ENCODE data around the gene PAM16. TPM values are rescaled to one million over a fixed set of nuclear protein-coding genes. Genes with fewer than 3 reads are reported as not detected.

The PAM16 gene
- total RNA-seq, 1 experiment from 2014 or later: 80.4 TPM

DNA sequence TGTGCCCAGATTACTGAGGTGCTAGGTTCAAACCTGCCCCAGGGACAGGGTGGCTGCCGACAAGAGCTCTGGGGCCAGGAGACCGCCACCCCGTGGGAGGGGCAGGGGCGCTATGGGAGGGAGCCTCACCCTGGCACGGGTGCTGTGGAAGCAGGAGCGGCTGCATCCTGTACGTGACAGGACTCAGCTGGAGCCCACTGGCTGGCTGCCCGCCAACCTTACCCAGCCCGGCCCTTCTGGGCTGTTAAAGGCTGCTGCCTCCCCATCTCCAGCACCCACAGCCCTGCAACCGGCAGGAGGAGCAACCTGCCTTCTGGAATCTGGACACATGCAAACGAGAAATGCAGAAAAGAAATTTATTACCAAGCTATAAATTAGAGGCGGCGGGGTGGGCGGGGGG is 11.2 kb downstream of the PAM16 start:
- Histone ChIP-seq H3K18ac (ENCODE audit: insufficient read length, low read depth, low read length) (no peak overlapping the region), H3K9me3 (ENCODE audit: control insufficient read depth, low read depth, low read length) (no peaks in the 10 kb centered on the region), H3K9ac (ENCODE audit: extremely low read depth, insufficient read length, low read length) (no peak overlapping the region), H2BK12ac (ENCODE audit: insufficient read length, low read depth, low read length) (no peak overlapping the region), H3K27ac (ENCODE audit: insufficient read length, low read depth, low read length) (no peak overlapping the region), H2AK5ac (ENCODE audit: insufficient read length, low read length) (no peak overlapping the region), H3K79me2 (ENCODE audit: insufficient read depth, low read length) (no peaks in the 10 kb centered on the region), H3K23me2 (ENCODE audit: insufficient read length, low read depth, low read length, poor library complexity, severe bottlenecking) (no peaks in the 10 kb centered on the region), H4K5ac (ENCODE audit: insufficient read length, low read depth, low read length) (no peak overlapping the region), H3K4me2 (ENCODE audit: insufficient read depth, insufficient read length, low read length) (no peak overlapping the region), H3K56ac (ENCODE audit: insufficient read length, low read depth, low read length) (no peak overlapping the region), H4K20me1 (ENCODE audit: control insufficient read depth, insufficient read depth, insufficient read length) (no peaks in the 10 kb centered on the region), H3K27me3 (ENCODE audit: insufficient read depth, low read length) (no peaks in the 10 kb centered on the region), H3K23ac (ENCODE audit: insufficient read length, low read depth, low read length) (no peak overlapping the region), H2BK120ac (ENCODE audit: low read depth, low read length, poor library complexity, severe bottlenecking) (no peak overlapping the region), H3K4ac (ENCODE audit: low read depth, low read length) (no peak overlapping the region), H4K91ac (ENCODE audit: insufficient read length, low read depth, low read length) (no peak overlapping the region), H2BK5ac (ENCODE audit: insufficient read length, low read length) (no peak overlapping the region), H2AFZ (ENCODE audit: low read length) (no peak overlapping the region), H3K14ac (ENCODE audit: insufficient read depth, low read length) (no peak overlapping the region), H3T11ph (ENCODE audit: low read length) (no peak overlapping the region), H2BK15ac (ENCODE audit: low read depth, low read length) (no peak overlapping the region), H3K4me1 (ENCODE audit: insufficient read depth, low read length) (no peaks in the 10 kb centered on the region), H3K79me1 (ENCODE audit: insufficient read depth, low read depth, low read length, poor library complexity, severe bottlenecking) (no peaks in the 10 kb centered on the region), H4K8ac (replicated peaks; ENCODE audit: insufficient read length, low read depth, low read length) (no peak overlapping the region), H2BK20ac (ENCODE audit: low read depth, low read length, poor library complexity, severe bottlenecking) (no peak overlapping the region)
- H3K27me3 Mint-ChIP-seq (ENCODE audit: low read depth): peaks cover 4% of the 10 kb centered on the region
- no peak overlapping the region for H3K4me3 Mint-ChIP-seq
- H3K4me1 Mint-ChIP-seq: no peaks in the 10 kb centered on the region
- peaks cover 9 to 14% of the 10 kb centered on the region in 2 experiments for H3K9me3 Mint-ChIP-seq
- no peak for DNase-seq
- no peak overlapping the region; a peak in 1 of 7 replicates for H3K27ac Mint-ChIP-seq
- peaks cover 16 to 34% (median 21%) of the 10 kb centered on the region in 3 experiments for H3K36me3 Mint-ChIP-seq (ENCODE audit: insufficient read depth in 1 of 3, low read depth in 3 of 3)
- no CpG with 5 or more reads among the region's 14 CpGs for WGBS (ENCODE audit: extremely low coverage, insufficient read length, low lambda C conversion rate)
- TF ChIP-seq, protein P1, sequence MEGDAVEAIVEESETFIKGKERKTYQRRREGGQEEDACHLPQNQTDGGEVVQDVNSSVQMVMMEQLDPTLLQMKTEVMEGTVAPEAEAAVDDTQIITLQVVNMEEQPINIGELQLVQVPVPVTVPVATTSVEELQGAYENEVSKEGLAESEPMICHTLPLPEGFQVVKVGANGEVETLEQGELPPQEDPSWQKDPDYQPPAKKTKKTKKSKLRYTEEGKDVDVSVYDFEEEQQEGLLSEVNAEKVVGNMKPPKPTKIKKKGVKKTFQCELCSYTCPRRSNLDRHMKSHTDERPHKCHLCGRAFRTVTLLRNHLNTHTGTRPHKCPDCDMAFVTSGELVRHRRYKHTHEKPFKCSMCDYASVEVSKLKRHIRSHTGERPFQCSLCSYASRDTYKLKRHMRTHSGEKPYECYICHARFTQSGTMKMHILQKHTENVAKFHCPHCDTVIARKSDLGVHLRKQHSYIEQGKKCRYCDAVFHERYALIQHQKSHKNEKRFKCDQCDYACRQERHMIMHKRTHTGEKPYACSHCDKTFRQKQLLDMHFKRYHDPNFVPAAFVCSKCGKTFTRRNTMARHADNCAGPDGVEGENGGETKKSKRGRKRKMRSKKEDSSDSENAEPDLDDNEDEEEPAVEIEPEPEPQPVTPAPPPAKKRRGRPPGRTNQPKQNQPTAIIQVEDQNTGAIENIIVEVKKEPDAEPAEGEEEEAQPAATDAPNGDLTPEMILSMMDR (conservative IDR thresholded peaks at IDR 0.05): no peak
